ENCODE results near the gene OR52E5. TPM values are rescaled to one million over a fixed set of nuclear protein-coding genes. Genes with fewer than 3 reads are reported as not detected.

The OR52E5 gene
- not detected in 2 replicates for total RNA-seq
- polyA plus RNA-seq = not detected in 2 replicates
- polyA plus RNA-seq (2012) = not detected in 2 replicates
- not detected in 2 replicates for polyA minus RNA-seq (ENCODE audit: low replicate concordance)

DNA sequence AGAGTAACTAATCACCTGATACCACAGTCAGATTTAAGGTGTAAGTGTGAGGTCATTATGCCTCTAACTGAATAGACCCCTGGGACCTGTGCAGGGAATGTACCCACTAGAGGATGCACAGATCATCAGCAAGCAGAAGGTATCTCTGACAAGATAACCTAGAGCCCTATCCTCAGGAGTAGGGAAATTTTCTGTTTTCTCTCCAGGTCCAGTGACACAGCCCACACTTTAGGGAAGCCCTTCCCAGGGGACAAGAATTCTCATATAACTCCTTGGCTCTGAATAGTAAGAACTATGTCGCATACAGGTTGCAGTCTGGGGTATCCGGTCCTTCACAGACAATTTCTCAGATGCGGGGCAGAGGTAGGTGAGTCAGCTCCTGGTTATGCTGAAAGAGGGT lies at the start of gene OR52E5:
Gene OR52E5, plus strand, starts transcription at position 301 of the 400 bp plus-strand sequence. CDS start 7,569 bp downstream, outside the sequence.
- no peak for DNase-seq (ENCODE audit: low read depth in 2 of 2)
- TF ChIP-seq, protein P1, sequence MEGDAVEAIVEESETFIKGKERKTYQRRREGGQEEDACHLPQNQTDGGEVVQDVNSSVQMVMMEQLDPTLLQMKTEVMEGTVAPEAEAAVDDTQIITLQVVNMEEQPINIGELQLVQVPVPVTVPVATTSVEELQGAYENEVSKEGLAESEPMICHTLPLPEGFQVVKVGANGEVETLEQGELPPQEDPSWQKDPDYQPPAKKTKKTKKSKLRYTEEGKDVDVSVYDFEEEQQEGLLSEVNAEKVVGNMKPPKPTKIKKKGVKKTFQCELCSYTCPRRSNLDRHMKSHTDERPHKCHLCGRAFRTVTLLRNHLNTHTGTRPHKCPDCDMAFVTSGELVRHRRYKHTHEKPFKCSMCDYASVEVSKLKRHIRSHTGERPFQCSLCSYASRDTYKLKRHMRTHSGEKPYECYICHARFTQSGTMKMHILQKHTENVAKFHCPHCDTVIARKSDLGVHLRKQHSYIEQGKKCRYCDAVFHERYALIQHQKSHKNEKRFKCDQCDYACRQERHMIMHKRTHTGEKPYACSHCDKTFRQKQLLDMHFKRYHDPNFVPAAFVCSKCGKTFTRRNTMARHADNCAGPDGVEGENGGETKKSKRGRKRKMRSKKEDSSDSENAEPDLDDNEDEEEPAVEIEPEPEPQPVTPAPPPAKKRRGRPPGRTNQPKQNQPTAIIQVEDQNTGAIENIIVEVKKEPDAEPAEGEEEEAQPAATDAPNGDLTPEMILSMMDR (conservative IDR thresholded peaks at IDR 0.05 in 1 of 2, IDR thresholded peaks at IDR 0.05 in 1 of 2; ENCODE audit: low read depth in 1 of 2, low read length in 2 of 2) = no peak
- no peak for TF ChIP-seq EZH2 (IDR thresholded peaks at IDR 0.05; ENCODE audit: low read length, missing control alignments)
- Histone ChIP-seq H3K4me1 (ENCODE audit: control insufficient read depth, extremely low read depth, insufficient read depth, low read length) (no peaks in the 10 kb centered on the region), H3K36me3 (ENCODE audit: control insufficient read depth, insufficient read depth, low read length) (no peaks in the 10 kb centered on the region), H3K9ac (ENCODE audit: insufficient read depth, low read length) (no peak within 1 kb of the TSS), H4K20me1 (ENCODE audit: control insufficient read depth, extremely low read depth, insufficient read depth, low read length) (no peaks in the 10 kb centered on the region), H3K27ac (ENCODE audit: insufficient read depth, low read length) (no peak within 1 kb of the TSS), H2AFZ (ENCODE audit: low read length) (no peak within 1 kb of the TSS), H3K79me2 (ENCODE audit: control insufficient read depth, insufficient read depth, low read length) (no peaks in the 10 kb centered on the region), H3K27me3 (ENCODE audit: control insufficient read depth, insufficient read depth, low read length) (no peaks in the 10 kb centered on the region), H3K9me3 (ENCODE audit: control insufficient read depth, insufficient read depth, low read depth, low read length) (no peaks in the 10 kb centered on the region), H3K4me3 (replicated peaks in 1 of 4; ENCODE audit: control extremely low read depth in 1 of 4, insufficient read depth in 1 of 4, low read depth in 3 of 4, low read length in 4 of 4) (no peak within 1 kb of the TSS), H3K4me2 (ENCODE audit: extremely low read depth, insufficient read depth, low read length) (no peak within 1 kb of the TSS)

DNA sequence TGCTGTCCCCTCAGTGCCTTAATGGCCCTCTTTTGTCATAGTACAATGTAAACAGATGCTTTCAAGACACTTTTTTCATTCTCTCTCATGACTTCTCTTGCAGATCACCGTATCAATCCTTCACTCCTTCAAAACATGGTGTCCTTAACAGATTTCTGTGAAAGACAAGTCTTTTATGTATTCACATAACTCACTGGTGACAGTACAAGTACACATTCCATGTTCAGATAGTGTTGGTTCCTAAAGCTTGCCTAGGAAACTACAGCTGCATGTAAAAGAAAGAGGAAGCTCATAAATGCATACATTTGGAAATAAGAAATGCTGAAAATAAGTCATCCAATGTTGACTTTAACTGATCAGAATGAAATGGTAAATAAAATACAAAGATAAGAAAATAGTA lies 46.3 kb upstream of the OR52E5 start:
- Histone ChIP-seq H3K9me3 (ENCODE audit: control insufficient read depth, insufficient read depth, low read depth, low read length) (no peaks in the 10 kb centered on the region), H3K79me2 (ENCODE audit: control insufficient read depth, insufficient read depth, low read length) (no peaks in the 10 kb centered on the region), H3K27me3 (ENCODE audit: control insufficient read depth, insufficient read depth, low read length) (no peaks in the 10 kb centered on the region), H3K4me2 (ENCODE audit: extremely low read depth, insufficient read depth, low read length) (no peak overlapping the region), H4K20me1 (ENCODE audit: control insufficient read depth, extremely low read depth, insufficient read depth, low read length) (no peaks in the 10 kb centered on the region), H3K4me1 (ENCODE audit: control insufficient read depth, extremely low read depth, insufficient read depth, low read length) (no peaks in the 10 kb centered on the region), H2AFZ (ENCODE audit: low read length) (no peak overlapping the region), H3K27ac (ENCODE audit: insufficient read depth, low read length) (no peak overlapping the region), H3K36me3 (ENCODE audit: control insufficient read depth, insufficient read depth, low read length) (no peaks in the 10 kb centered on the region), H3K4me3 (replicated peaks in 1 of 4; ENCODE audit: control extremely low read depth in 1 of 4, insufficient read depth in 1 of 4, low read depth in 3 of 4, low read length in 4 of 4) (no peak overlapping the region), H3K9ac (ENCODE audit: insufficient read depth, low read length) (no peak overlapping the region)
- no peak for DNase-seq (ENCODE audit: low read depth in 2 of 2)
- TF ChIP-seq, protein P1 (conservative IDR thresholded peaks at IDR 0.05 in 1 of 2, IDR thresholded peaks at IDR 0.05 in 1 of 2; ENCODE audit: low read depth in 1 of 2, low read length in 2 of 2) = no peak
- TF ChIP-seq EZH2 (IDR thresholded peaks at IDR 0.05; ENCODE audit: low read length, missing control alignments) = no peak

DNA sequence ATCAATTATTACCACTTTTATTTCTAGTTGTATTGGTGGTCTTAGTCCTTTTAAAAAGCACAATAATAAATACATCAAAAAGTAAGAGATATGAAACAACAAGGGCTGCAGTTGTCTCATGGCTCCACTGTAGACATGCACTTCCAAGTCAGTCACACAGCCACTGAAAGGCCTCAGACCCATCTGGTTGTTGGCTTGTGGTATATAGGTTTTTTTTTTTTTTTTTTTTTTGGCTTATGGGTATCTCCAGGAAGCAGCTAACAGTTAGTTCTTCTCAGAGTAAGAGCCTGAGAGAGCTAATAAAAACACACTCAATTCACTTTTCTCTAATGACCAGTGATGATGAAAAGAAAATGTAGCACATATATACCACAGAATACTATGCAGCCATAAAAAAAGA lies 45.3 kb upstream of the OR52E5 start:
- DNase-seq (ENCODE audit: low read depth in 2 of 2) = no peak
- TF ChIP-seq, protein P1 (conservative IDR thresholded peaks at IDR 0.05 in 1 of 2, IDR thresholded peaks at IDR 0.05 in 1 of 2; ENCODE audit: low read depth in 1 of 2, low read length in 2 of 2) = no peak
- TF ChIP-seq EZH2 (IDR thresholded peaks at IDR 0.05; ENCODE audit: low read length, missing control alignments) = no peak
- H3K27ac ChIP-seq (ENCODE audit: insufficient read depth, low read length) = no peak overlapping the region
- no peak overlapping the region for H3K9ac ChIP-seq (ENCODE audit: insufficient read depth, low read length)
- H3K4me3 ChIP-seq (replicated peaks in 1 of 4; ENCODE audit: control extremely low read depth in 1 of 4, insufficient read depth in 1 of 4, low read depth in 3 of 4, low read length in 4 of 4) = no peak overlapping the region
- H2AFZ ChIP-seq (ENCODE audit: low read length) = no peak overlapping the region
- no peaks in the 10 kb centered on the region for H3K9me3 ChIP-seq (ENCODE audit: control insufficient read depth, insufficient read depth, low read depth, low read length)
- no peaks in the 10 kb centered on the region for H3K4me1 ChIP-seq (ENCODE audit: control insufficient read depth, extremely low read depth, insufficient read depth, low read length)
- H3K27me3 ChIP-seq (ENCODE audit: control insufficient read depth, insufficient read depth, low read length) = no peaks in the 10 kb centered on the region
- no peak overlapping the region for H3K4me2 ChIP-seq (ENCODE audit: extremely low read depth, insufficient read depth, low read length)
- no peaks in the 10 kb centered on the region for H3K79me2 ChIP-seq (ENCODE audit: control insufficient read depth, insufficient read depth, low read length)
- H4K20me1 ChIP-seq (ENCODE audit: control insufficient read depth, extremely low read depth, insufficient read depth, low read length) = no peaks in the 10 kb centered on the region
- no peaks in the 10 kb centered on the region for H3K36me3 ChIP-seq (ENCODE audit: control insufficient read depth, insufficient read depth, low read length)
